ENCODE measurements around the gene TRIM22.
"Not testable (repeated sequence)": the region's sequence is repeated elsewhere in the genome, so short reads cannot be mapped to it uniquely, and the experiment has no call there.

TRIM22 gene

GRCh38 chr11:5674391-5674790 lies 15.2 kb upstream of the TRIM22 start:
- ChIA-PET POLR2A (no interaction called here), CTCF (no interaction called here)
- TF ChIP-seq BHLHE40 (IDR thresholded peaks at IDR 0.05; ENCODE audit: borderline replicate concordance): no peak
- no peak for TF ChIP-seq LEF1 (IDR thresholded peaks at IDR 0.05; ENCODE audit: borderline replicate concordance)
- TF ChIP-seq FOXA1 (IDR thresholded peaks at IDR 0.05): no peak
- TF ChIP-seq SUZ12 (IDR thresholded peaks at IDR 0.05): no peak
- no peak for DNase-seq (ENCODE audit: extremely low spot score)

- ChIA-PET POLR2A (no interaction called here), CTCF (no interaction called here)
- DNase-seq (ENCODE audit: extremely low spot score): no peak
- TF ChIP-seq SUZ12 (IDR thresholded peaks at IDR 0.05) (no peak), HDGF (IDR thresholded peaks at IDR 0.05; ENCODE audit: borderline replicate concordance) (no peak), FOXK2 (IDR thresholded peaks at IDR 0.05) (no peak), NFRKB (IDR thresholded peaks at IDR 0.05) (no peak), ZNF384 (IDR thresholded peaks at IDR 0.05) (no peak), CTBP1 (IDR thresholded peaks at IDR 0.05; ENCODE audit: borderline replicate concordance) (no peak), ELF4 (IDR thresholded peaks at IDR 0.05) (no peak), PKNOX1 (IDR thresholded peaks at IDR 0.05) (no peak), FOXA1 (IDR thresholded peaks at IDR 0.05) (no peak), BHLHE40 (IDR thresholded peaks at IDR 0.05; ENCODE audit: borderline replicate concordance) (no peak), TARDBP (IDR thresholded peaks at IDR 0.05) (no peak), SP1 (IDR thresholded peaks at IDR 0.05) (no peak), L3MBTL2 (conservative IDR thresholded peaks at IDR 0.05) (no peak), FOXM1 (IDR thresholded peaks at IDR 0.05; ENCODE audit: borderline replicate concordance) (no peak), ARNT (IDR thresholded peaks at IDR 0.05) (no peak), LEF1 (IDR thresholded peaks at IDR 0.05; ENCODE audit: borderline replicate concordance) (no peak)
These were observed 9.8 kb upstream of the TRIM22 start for GRCh38 chr11:5679811-5680210.

GRCh38 chr11:5682890-5683441 lies 6.6 kb upstream of the TRIM22 start:
- POLR2A ChIA-PET; DNase-seq (ENCODE audit: extremely low spot score); CTCF ChIA-PET: not testable (repeated sequence)

GRCh38 chr11:5683620-5684019 lies 6.0 kb upstream of the TRIM22 start:
- POLR2A ChIA-PET; DNase-seq (ENCODE audit: extremely low spot score); CTCF ChIA-PET: not testable (repeated sequence)

GRCh38 chr11:5684036-5684645 lies 5.4 kb upstream of the TRIM22 start:
- CTCF ChIA-PET: interaction anchor here (0.7 to 0.9 kb wide), 2 partner anchors 15 to 126 kb away, joined by 3 read pairs; no protein-coding TSS in a partner anchor
- POLR2A ChIA-PET: interaction anchor here (0.9 to 1.3 kb wide), 2 partner anchors 14 to 151 kb away, joined by 3 to 4 read pairs; no protein-coding TSS in a partner anchor
- no peak for DNase-seq (ENCODE audit: extremely low spot score)
- TF ChIP-seq PKNOX1 (IDR thresholded peaks at IDR 0.05): no peak
- no peak for TF ChIP-seq ELF4 (IDR thresholded peaks at IDR 0.05)
- TF ChIP-seq HDGF (IDR thresholded peaks at IDR 0.05; ENCODE audit: borderline replicate concordance): no peak
- TF ChIP-seq CTBP1 (IDR thresholded peaks at IDR 0.05; ENCODE audit: borderline replicate concordance): no peak

GRCh38 chr11:5684646-5685362 lies 4.8 kb upstream of the TRIM22 start, which contains the start of gene TRIM5:
Gene TRIM5, minus strand, starts transcription at chr11:5685074. Its CDS starts 4,897 bp downstream, at chr11:5680177.
- ChIA-PET POLR2A (interaction anchor here (0.9 to 1.3 kb wide), 3 partner anchors 12 to 152 kb away, joined by 3 to 4 read pairs (median 3); no protein-coding TSS in a partner anchor), CTCF (interaction anchor here (0.7 to 0.9 kb wide), 2 partner anchors 15 to 127 kb away, joined by 3 read pairs; no protein-coding TSS in a partner anchor)
- TF ChIP-seq L3MBTL2 (conservative IDR thresholded peaks at IDR 0.05): no peak
- TF ChIP-seq LEF1 (IDR thresholded peaks at IDR 0.05; ENCODE audit: borderline replicate concordance): no peak
- TF ChIP-seq SUZ12 (IDR thresholded peaks at IDR 0.05): no peak
- TF ChIP-seq PKNOX1 (IDR thresholded peaks at IDR 0.05): no peak
- no peak for TF ChIP-seq NFRKB (IDR thresholded peaks at IDR 0.05)
- no peak for TF ChIP-seq CTBP1 (IDR thresholded peaks at IDR 0.05; ENCODE audit: borderline replicate concordance)
- TF ChIP-seq BHLHE40 (IDR thresholded peaks at IDR 0.05; ENCODE audit: borderline replicate concordance): no peak
- TF ChIP-seq FOXA1 (IDR thresholded peaks at IDR 0.05): no peak
- no peak for TF ChIP-seq ARNT (IDR thresholded peaks at IDR 0.05)
- TF ChIP-seq SP1 (IDR thresholded peaks at IDR 0.05): no peak
- TF ChIP-seq ZNF384 (IDR thresholded peaks at IDR 0.05): no peak
- no peak for TF ChIP-seq FOXK2 (IDR thresholded peaks at IDR 0.05)
- no peak for TF ChIP-seq ELF4 (IDR thresholded peaks at IDR 0.05)
- TF ChIP-seq FOXM1 (IDR thresholded peaks at IDR 0.05; ENCODE audit: borderline replicate concordance): no peak
- TF ChIP-seq HDGF (IDR thresholded peaks at IDR 0.05; ENCODE audit: borderline replicate concordance): no peak
- TF ChIP-seq TARDBP (IDR thresholded peaks at IDR 0.05): no peak
- DNase-seq (ENCODE audit: extremely low spot score): peak; percentile 74

All from HEK293T (cell line).